CD4-positive, alpha-beta T cell (primary cell): Measurements from ENCODE around the gene EHHADH. TPM values are rescaled to one million over a fixed set of nuclear protein-coding genes. Genes with fewer than 3 reads are reported as not detected.
A peak's percentile ranks its signal among the peaks of the same experiment; 100 is the strongest.

ENCODE experiments used
- ATAC-seq: fragments of 200-7000 bp; cut with Tn5 transposase; one replicate; pipeline ENCODE4 v1.10.0; 2022; ENCODE audit warnings: mild to moderate bottlenecking; ENCODE audit not compliant: poor library complexity
- CTCF ChIA-PET: fragments of 350-600 bp; sonication (Branson Sonifier 250); formaldehyde crosslinking; loops from one replicate; lab custom pipeline; 2021; ENCODE audit warnings: antibody characterized with exemption, inconsistent platforms; lab: Charles Lee
- POLR2A ChIA-PET: fragments of 350-600 bp; sonication (Branson Sonifier 250); formaldehyde crosslinking; loops from one replicate; lab custom pipeline; 2021; ENCODE audit warnings: antibody characterized with exemption, inconsistent platforms; lab: Charles Lee
- DNase-seq, 14 experiments: peaks; one replicate each; pipeline ENCODE4 v3.0.0-alpha.2; 2013 to 2020; ENCODE audit warnings: mixed read lengths in 2 of 14
- H3K27ac ChIP-seq, 2 donors: one replicate each; pipeline versions ENCODE4 v1.5.1 to v1.7.0; 2013; ENCODE audit warnings: low read length in 2 of 2, low read depth in 1 of 2, mild to moderate bottlenecking in 1 of 2
- H3K27me3 ChIP-seq, 2 experiments: 1 replicate in 1 of 2; 2 replicates in 1 of 2; pipeline versions ENCODE4 v1.6.1 to v1.7.0; 2013; ENCODE audit warnings: low read length in 2 of 2, control low read depth in 1 of 2, mild to moderate bottlenecking in 1 of 2, moderate library complexity in 1 of 2; ENCODE audit not compliant: insufficient read depth in 2 of 2, control insufficient read depth in 1 of 2
- H3K36me3 ChIP-seq: one replicate; pipeline ENCODE4 v1.6.1; 2013; ENCODE audit warnings: low read length, control low read depth; ENCODE audit not compliant: insufficient read depth
- H3K4me1 ChIP-seq: one replicate; pipeline ENCODE4 v1.6.1; 2013; ENCODE audit warnings: low read length, control low read depth; ENCODE audit not compliant: insufficient read depth
- H3K4me3 ChIP-seq: one replicate; pipeline ENCODE4 v1.5.1; 2013; ENCODE audit warnings: mild to moderate bottlenecking, low read length, moderate library complexity
- H3K9me3 ChIP-seq, 2 experiments: 1 replicate in 1 of 2; 2 replicates in 1 of 2; pipeline versions ENCODE4 v1.6.1 to v1.7.0; 2013; ENCODE audit warnings: low read length in 2 of 2, mild to moderate bottlenecking in 2 of 2, control low read depth in 1 of 2, moderate library complexity in 1 of 2; ENCODE audit not compliant: control insufficient read depth in 1 of 2, insufficient read depth in 1 of 2
- H3K27ac Mint-ChIP-seq: one replicate; pipeline ENCODE4 v1.8.0; 2020; ENCODE audit warnings: mixed read lengths
- H3K27me3 Mint-ChIP-seq: one replicate; pipeline ENCODE4 v1.8.0; 2021; ENCODE audit warnings: mixed read lengths
- H3K36me3 Mint-ChIP-seq: one replicate; pipeline ENCODE4 v1.8.0; 2021; ENCODE audit warnings: low read depth, mixed read lengths
- H3K4me1 Mint-ChIP-seq: one replicate; pipeline ENCODE4 v1.8.0; 2021; ENCODE audit warnings: low read depth, mixed read lengths
- H3K4me3 Mint-ChIP-seq: one replicate; pipeline ENCODE4 v1.8.0; 2020; ENCODE audit warnings: mild to moderate bottlenecking, mixed read lengths
- H3K9me3 Mint-ChIP-seq: one replicate; pipeline ENCODE4 v1.8.0; 2020; ENCODE audit warnings: mixed read lengths
- intact Hi-C, 2 experiments: fragments of 100-400 bp; cut with DNase I in 1 of 2; cut with micrococcal nuclease in 1 of 2; formaldehyde crosslinking; loops; one replicate each; pipeline versions ENCODE4 v1.15.1 to v1.9.0; 2023 to 2025; cut with DNase I, micrococcal nuclease
- total RNA-seq, 174 experiments: library from RNA in 2 of 174; stranded (reverse) in 2 of 174; gene quantifications; one replicate each; pipeline ENCODE4 v1.2.3 and lab custom pipeline; 2021 to 2026
- TF ChIP-seq, protein P1 (sequence below): fragments of 200-600 bp; IDR thresholded peaks from one replicate; pipeline ENCODE4 v1.8.0; 2022; ENCODE audit warnings: antibody characterized with exemption, mild to moderate bottlenecking

EHHADH gene
- total RNA-seq, 2 experiments from 2014 or later: 0.11 to 0.52 TPM

DNA sequence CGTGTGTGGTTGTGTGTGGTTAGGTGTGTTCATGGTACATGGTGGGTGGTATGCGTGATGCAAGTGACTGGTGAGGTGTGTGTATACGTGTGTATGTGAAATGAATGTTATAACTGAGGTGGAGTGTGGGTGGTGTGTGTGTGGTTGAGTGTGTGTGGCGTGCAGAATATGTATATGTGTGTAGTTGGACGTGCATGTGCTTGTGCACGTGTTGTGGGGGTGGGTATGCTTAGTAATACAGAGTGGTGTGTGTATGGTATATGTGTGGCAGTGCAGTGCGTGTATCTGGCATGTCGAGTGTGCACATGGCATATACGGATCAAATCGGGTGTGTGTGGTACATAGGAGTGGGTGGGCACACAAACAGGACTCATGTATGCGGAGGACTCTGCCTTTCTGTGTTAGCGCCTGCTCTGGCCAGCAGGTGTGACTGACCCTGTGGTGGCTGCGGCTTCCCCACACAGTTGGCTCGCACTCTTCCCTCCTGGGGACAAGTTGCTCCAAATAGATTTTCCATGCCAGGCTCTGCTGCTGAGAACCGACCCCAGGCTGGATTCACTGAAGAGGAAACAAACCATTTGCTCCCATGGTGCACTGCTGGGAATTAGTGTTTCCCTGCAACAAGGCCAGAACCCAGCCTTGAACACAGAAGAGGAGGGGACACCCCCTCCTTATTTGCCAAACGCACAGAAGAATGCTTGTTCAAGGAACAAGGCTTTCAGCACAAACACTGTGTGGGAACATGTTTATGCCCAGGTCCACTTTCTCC, 99.8 kb downstream of the EHHADH start:
- intact Hi-C loops: no loop called here

DNA sequence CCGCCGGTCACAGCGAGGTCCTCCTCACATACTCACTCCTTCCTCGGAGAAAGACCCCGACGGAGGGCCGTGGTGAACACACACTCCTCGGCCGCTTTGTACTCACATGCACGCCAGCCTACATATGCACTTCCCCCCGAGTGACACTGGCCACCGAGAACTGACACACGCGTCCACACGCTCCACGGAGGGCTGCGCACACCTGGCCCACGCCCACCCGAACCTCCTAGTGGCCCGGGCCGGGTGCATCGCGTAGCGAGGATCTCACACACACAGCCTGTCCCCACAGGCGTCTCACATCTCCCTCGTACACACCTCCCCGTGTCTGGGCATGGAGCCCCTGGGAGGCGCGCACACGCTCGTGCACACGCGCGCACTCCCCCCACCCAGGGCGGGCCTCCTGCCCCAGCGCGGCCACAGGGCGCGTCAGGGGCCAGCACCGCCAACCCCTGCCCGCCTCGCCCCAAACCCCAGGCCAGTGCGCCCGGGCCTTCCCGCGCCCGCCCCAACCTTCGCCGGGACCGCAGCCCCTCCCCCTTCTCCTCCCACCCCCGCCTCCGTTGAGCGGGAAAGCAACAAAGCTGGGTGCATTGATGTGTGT, 100.6 kb downstream of the EHHADH start:
- H3K4me3 Mint-ChIP-seq: peak overlapping the region; percentile 81
- H3K4me1 Mint-ChIP-seq: no peaks in the 10 kb centered on the region

More for the DNA sequence above, 99.8 kb downstream of the EHHADH start:
- no peaks in the 10 kb centered on the region for H3K36me3 Mint-ChIP-seq
- ATAC-seq (no peak), DNase-seq (no peak)
- peaks cover 48% of the 10 kb centered on the region for H3K27me3 Mint-ChIP-seq
- H3K4me1 Mint-ChIP-seq: no peaks in the 10 kb centered on the region
- no peak overlapping the region for H3K4me3 Mint-ChIP-seq
- ChIA-PET CTCF (no interaction called here), POLR2A (no interaction called here)
- TF ChIP-seq, protein P1, sequence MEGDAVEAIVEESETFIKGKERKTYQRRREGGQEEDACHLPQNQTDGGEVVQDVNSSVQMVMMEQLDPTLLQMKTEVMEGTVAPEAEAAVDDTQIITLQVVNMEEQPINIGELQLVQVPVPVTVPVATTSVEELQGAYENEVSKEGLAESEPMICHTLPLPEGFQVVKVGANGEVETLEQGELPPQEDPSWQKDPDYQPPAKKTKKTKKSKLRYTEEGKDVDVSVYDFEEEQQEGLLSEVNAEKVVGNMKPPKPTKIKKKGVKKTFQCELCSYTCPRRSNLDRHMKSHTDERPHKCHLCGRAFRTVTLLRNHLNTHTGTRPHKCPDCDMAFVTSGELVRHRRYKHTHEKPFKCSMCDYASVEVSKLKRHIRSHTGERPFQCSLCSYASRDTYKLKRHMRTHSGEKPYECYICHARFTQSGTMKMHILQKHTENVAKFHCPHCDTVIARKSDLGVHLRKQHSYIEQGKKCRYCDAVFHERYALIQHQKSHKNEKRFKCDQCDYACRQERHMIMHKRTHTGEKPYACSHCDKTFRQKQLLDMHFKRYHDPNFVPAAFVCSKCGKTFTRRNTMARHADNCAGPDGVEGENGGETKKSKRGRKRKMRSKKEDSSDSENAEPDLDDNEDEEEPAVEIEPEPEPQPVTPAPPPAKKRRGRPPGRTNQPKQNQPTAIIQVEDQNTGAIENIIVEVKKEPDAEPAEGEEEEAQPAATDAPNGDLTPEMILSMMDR: no peak
- Histone ChIP-seq H3K4me1 (peaks cover 9% of the 10 kb centered on the region), H3K4me3 (no peak overlapping the region), H3K36me3 (no peaks in the 10 kb centered on the region), H3K27me3 (peaks cover 21 to 45% of the 10 kb centered on the region in 2 experiments), H3K27ac (no peak overlapping the region), H3K9me3 (no peaks in the 10 kb centered on the region)
- no peaks in the 10 kb centered on the region for H3K9me3 Mint-ChIP-seq
- no peak overlapping the region for H3K27ac Mint-ChIP-seq

DNA sequence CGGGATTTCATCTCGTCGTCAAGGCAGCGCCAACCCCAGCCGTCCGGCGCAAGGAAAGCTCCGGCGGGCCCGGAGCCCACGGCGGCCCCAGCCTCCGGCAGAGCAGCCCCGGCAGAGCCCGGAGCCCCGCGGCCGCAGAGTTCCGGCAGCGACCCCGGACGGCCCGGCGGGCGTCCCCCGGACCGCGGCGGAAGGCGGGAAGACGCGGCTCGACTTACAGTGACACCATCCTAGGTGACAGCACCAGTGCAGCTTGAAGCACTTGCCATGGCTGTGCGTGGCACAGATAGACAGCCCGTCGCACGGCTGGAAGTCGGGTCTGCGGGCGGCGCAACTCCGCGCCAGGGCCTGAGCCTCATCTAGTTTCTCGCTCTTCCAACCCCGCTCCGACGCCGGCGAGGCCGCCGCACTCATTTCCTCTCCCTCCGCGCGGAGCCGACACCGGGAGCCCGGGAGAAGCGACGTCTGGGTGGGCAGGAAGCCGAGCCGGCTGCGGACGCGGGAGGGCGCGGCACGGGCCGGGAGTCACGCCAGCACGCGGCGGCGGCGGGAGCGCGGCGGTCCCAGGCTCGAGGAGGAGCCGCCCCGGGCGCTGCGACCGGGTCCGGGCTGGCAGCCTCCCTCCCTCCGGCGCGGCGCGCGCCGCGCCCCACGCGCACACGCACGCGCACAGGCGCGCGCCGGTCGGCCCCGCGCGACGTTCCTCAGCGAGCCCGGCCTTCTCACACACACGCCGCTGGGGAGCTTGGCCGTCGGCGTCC, 101.3 kb downstream of the EHHADH start, which contains the start of gene C3orf70:
Gene C3orf70 (minus strand): TSS at position 651 of the 761 bp plus-strand sequence. CDS start 237 bp downstream, at position 414.
- peaks cover 21 to 60% of the 10 kb centered on the region in 2 experiments for H3K27me3 ChIP-seq
- ATAC-seq (peak; percentile 17), DNase-seq (peak in 3 of 14 experiments; percentile 10 to 28 (median 22))
- Mint-ChIP-seq H3K4me3 (peak within 1 kb of the TSS; percentile 81), H3K27me3 (peaks cover 36% of the 10 kb centered on the region), H3K27ac (no peak within 1 kb of the TSS), H3K4me1 (no peaks in the 10 kb centered on the region), H3K36me3 (no peaks in the 10 kb centered on the region), H3K9me3 (no peaks in the 10 kb centered on the region)
- TF ChIP-seq, protein P1: no peak
- no peaks in the 10 kb centered on the region for H3K36me3 ChIP-seq
- peak within 1 kb of the TSS; percentile 42 for H3K4me3 ChIP-seq
- H3K4me1 ChIP-seq: peaks cover 9% of the 10 kb centered on the region
- ChIA-PET POLR2A (no interaction called here), CTCF (no interaction called here)
- intact Hi-C loops: no loop called here
- H3K9me3 ChIP-seq: no peaks in the 10 kb centered on the region
- H3K27ac ChIP-seq: no peak within 1 kb of the TSS

More for the DNA sequence above, 100.6 kb downstream of the EHHADH start:
- no peaks in the 10 kb centered on the region for H3K9me3 Mint-ChIP-seq
- H3K36me3 Mint-ChIP-seq: no peaks in the 10 kb centered on the region
- TF ChIP-seq, protein P1: no peak
- H3K4me1 ChIP-seq: peaks cover 9% of the 10 kb centered on the region
- H3K27me3 Mint-ChIP-seq: peaks cover 43% of the 10 kb centered on the region
- no peak for ATAC-seq
- no peaks in the 10 kb centered on the region for H3K9me3 ChIP-seq
- POLR2A ChIA-PET: no interaction called here
- CTCF ChIA-PET: no interaction called here
- no peak overlapping the region for H3K27ac ChIP-seq
- H3K27me3 ChIP-seq: peaks cover 21 to 53% of the 10 kb centered on the region in 2 experiments
- H3K36me3 ChIP-seq: no peaks in the 10 kb centered on the region
- H3K4me3 ChIP-seq: peak overlapping the region; percentile 38
- intact Hi-C loops: no loop called here
- H3K27ac Mint-ChIP-seq: no peak overlapping the region
- DNase-seq: no peak
